Colonic mucosa (tissue), 4 donors: ENCODE data around the gene CLN3. TPM values are rescaled to one million over a fixed set of nuclear protein-coding genes. Genes with fewer than 3 reads are reported as not detected.
A peak's percentile ranks its signal among the peaks of the same experiment; 100 is the strongest.
"Not testable (repeated sequence)": the region's sequence is repeated elsewhere in the genome, so short reads cannot be mapped to it uniquely, and the experiment has no call there.

Experiments
- DNase-seq: peaks from one replicate; pipeline ENCODE4 v3.0.0-alpha.2; 2020
- H3K27ac ChIP-seq: fragments of 200-600 bp; one replicate; pipeline ENCODE4 v1.8.0; 2021
- H3K27me3 ChIP-seq: fragments of 200-600 bp; one replicate; pipeline ENCODE4 v1.8.0; 2021
- H3K36me3 ChIP-seq: fragments of 200-600 bp; one replicate; pipeline ENCODE4 v1.8.0; 2021
- H3K4me1 ChIP-seq: fragments of 200-600 bp; one replicate; pipeline ENCODE4 v1.8.0; 2021; ENCODE audit warnings: mild to moderate bottlenecking
- H3K4me3 ChIP-seq: fragments of 200-600 bp; one replicate; pipeline ENCODE4 v1.8.0; 2021
- H3K9ac ChIP-seq, 2 donors: one replicate each; pipeline ENCODE4 v1.7.0; 2013; ENCODE audit warnings: control low read depth in 2 of 2, low read depth in 2 of 2, low read length in 2 of 2
- H3K9me3 ChIP-seq: fragments of 200-600 bp; one replicate; pipeline ENCODE4 v1.8.0; 2021
- CTCF ChIP-seq: fragments of 200-600 bp; IDR thresholded peaks from one replicate; pipeline ENCODE4 v1.8.0; 2022; ENCODE audit warnings: antibody characterized with exemption, mild to moderate bottlenecking
- intact Hi-C: fragments of 100-400 bp; cut with DNase I; formaldehyde crosslinking; loops from one replicate; pipeline ENCODE4 v1.14.1; 2022
- total RNA-seq, 2 donors: library from RNA; stranded (reverse); fragmentation: NEBNext Ultra II Directional in 1 of 2; extraction: Animal tissue kit (Norgen Biotek cat#: 25700) in 1 of 2; gene quantifications; one replicate each; pipeline ENCODE4 v1.2.1, GENCODE V29; 2021
- donor health status: healthy.
- donor health status: DM: no; HTN: no; CAD: no.
- donor health status: DM: no; HTN: no; CAD: no.

The CLN3 gene
- total RNA-seq, 2 donors from 2014 or later, result 101 to 123 TPM

DNA sequence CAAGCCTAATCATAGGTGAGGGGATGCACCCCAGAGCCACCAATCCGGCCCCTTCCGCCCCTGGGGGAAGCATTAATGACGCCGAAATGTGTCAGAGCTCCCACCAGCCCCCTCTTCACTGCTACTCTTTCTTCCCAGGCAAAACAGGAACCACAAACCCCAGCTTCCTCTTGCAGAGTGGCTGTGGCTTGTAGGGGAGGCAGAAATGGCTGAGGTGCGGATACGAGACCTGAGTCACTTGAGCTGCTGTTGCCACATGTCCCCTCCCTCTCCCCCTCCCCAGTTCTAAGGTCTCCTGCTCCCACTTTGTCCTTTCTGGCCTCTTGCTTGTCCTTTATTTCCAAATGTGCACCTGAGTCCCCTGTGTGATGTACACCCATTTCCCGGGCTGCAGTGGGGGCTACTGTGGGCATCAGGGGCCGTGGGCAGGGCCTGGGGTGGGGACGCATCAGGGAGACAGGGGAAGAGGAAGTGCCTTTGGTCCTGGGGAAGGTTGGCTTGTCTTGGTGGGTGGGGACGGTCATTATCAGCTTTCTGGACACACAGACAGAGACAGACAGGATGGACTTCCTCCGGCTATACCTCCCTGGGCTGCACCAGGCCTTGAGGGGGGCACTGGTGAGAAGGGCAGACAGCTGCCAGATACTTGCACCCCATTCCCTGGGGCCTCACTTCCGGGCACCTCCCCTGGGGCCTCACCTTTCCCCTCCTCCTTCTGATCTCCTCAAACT is 2.4 kb upstream of the CLN3 start, which contains the start of gene APOBR:
APOBR (plus strand) TSS at position 523 of the 731 bp plus-strand sequence; CDS start at position 562, 39 bp downstream.
- Histone ChIP-seq H3K27ac (peak within 1 kb of the TSS; percentile 86), H3K9me3 (no peaks in the 10 kb centered on the region), H3K4me3 (peak within 1 kb of the TSS; percentile 49), H3K27me3 (no peaks in the 10 kb centered on the region), H3K9ac (peak within 1 kb of the TSS; percentile 79 to 99), H3K4me1 (no peaks in the 10 kb centered on the region), H3K36me3 (no peaks in the 10 kb centered on the region)
- TF ChIP-seq CTCF, result no peak
- intact Hi-C loops, result no loop called here
- DNase-seq, result peak; percentile 80

DNA sequence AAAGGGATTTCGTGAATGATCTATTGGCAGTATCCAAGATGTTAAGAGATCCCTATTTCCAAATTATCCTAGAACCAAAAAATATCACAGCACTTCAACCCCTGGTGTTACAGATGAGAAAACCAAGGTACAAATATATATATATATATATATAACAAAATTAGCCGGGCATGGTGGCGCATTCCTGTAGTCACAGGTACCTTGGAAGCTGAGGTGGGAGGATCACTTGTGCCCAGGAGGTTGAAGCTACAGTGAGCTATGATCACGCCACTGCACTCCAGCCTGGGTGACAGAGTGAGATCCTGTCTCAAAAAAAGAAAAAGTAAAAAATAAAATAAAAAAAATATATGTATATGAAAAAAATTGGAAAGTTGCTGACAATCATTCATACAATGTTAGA is 637 bp upstream of the CLN3 start:
- peak overlapping the region in 1 of 2 donors; percentile 96 for H3K9ac ChIP-seq
- H3K27me3 ChIP-seq, result no peaks in the 10 kb centered on the region
- intact Hi-C loops, result no loop called here
- no peaks in the 10 kb centered on the region for H3K9me3 ChIP-seq
- H3K27ac ChIP-seq, result peak overlapping the region; percentile 86
- peak overlapping the region; percentile 93 for H3K4me3 ChIP-seq
- DNase-seq, result no peak
- no peak for TF ChIP-seq CTCF
- H3K36me3 ChIP-seq, result no peaks in the 10 kb centered on the region
- H3K4me1 ChIP-seq, result no peaks in the 10 kb centered on the region

DNA sequence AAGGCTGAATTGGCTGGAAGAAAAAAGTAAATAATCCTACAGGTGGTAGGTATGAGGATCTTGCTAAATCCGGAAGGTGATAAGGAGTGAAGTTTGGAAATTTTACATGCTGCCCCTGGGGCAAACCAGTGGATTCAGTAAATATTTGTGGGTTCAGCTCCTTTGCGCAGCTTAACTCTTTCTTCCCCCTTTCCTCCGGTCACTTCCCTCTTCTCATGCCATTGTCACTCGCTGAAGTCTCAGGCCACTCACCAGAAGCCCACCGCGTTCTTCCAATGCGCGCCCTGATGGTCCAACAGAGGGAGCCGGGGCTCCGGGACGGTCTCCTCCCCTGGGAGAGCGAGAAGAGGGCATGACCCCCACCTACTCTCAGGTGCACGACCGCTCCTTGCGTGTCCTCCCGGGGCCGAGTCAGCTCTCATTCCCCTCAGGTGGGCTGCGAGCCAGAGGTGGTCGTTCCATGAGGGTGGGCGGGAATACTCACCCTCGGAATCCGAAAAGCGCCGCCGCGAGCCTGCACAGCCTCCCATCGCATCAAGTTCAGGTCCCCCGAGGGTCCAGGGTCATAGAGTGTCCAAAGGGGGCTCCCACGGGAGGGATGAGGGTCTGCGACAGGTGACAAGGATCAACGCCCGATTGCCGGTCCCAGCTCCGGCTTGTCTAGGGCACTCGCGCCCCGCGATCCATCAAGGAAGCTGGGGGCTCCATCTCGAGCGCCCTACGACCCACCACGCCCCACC is 474 bp downstream of the CLN3 start:
- TF ChIP-seq CTCF, result no peak

DNA sequence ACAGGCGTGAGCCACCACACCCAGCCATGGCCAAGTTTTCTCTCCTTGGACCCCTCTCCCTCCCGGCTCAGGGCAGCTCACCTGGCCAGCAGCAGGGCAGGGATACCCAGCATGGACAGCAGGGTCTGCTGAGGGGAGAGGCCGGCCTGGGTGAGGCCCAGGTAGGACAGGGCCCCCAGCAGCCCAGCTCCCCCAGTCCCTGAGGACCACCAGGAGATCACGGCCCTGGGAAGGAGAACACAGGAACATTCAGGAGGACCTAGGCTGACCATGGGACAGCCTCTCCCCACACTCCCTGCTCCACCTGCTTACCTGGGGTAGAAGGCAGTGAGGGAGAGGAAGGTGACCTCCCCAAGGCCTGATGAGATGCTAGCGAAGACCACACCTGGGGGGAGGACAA is 5.6 kb downstream of the CLN3 start:
- no peak for DNase-seq
- no peaks in the 10 kb centered on the region for H3K27me3 ChIP-seq
- no peak overlapping the region for H3K27ac ChIP-seq
- peaks cover 3% of the 10 kb centered on the region for H3K36me3 ChIP-seq
- H3K9me3 ChIP-seq, result no peaks in the 10 kb centered on the region
- peaks cover 5% of the 10 kb centered on the region for H3K4me1 ChIP-seq
- no peak overlapping the region for H3K9ac ChIP-seq
- no peak for TF ChIP-seq CTCF
- H3K4me3 ChIP-seq, result no peak overlapping the region
- intact Hi-C loops, result loop anchor here (10.0 kb wide), 1 partner anchor 59 kb away; no protein-coding TSS in a partner anchor

More for the DNA sequence above, 474 bp downstream of the CLN3 start:
- H3K4me1 ChIP-seq, result no peaks in the 10 kb centered on the region
- H3K36me3 ChIP-seq, result no peaks in the 10 kb centered on the region
- no peaks in the 10 kb centered on the region for H3K27me3 ChIP-seq
- no peaks in the 10 kb centered on the region for H3K9me3 ChIP-seq
- peak overlapping the region; percentile 92 to 96 for H3K9ac ChIP-seq
- intact Hi-C loops, result no loop called here
- H3K27ac ChIP-seq, result peak overlapping the region; percentile 86
- peak overlapping the region; percentile 93 for H3K4me3 ChIP-seq
- DNase-seq, result peak; percentile 56

DNA sequence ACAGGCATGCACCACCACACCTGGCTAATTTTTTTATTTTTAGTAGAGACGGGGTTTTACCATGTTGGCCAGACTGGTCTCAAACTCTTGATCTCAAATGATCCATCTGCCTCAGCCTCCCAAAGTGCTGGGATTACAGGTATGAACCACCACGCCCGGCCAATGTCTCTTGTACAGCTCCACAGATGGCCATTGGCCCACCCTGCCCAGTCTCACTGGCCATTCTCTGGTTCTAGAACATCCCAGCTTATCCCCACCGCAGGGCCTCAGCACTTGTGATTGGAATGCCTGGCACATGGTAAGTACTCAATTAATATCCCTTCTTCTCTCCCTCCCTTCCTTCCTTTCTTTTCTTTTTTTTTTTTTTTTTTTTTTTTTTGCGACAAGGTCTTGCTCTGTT is 8.5 kb downstream of the CLN3 start:
- intact Hi-C loops, result loop anchor here (10.0 kb wide), 1 partner anchor 61 kb away; no protein-coding TSS in a partner anchor
- not testable (repeated sequence) for H3K27ac ChIP-seq, H3K9ac ChIP-seq, H3K27me3 ChIP-seq, H3K4me3 ChIP-seq, H3K4me1 ChIP-seq, H3K36me3 ChIP-seq, H3K9me3 ChIP-seq, DNase-seq
